Measurements from ENCODE around the gene TRIM8. TPM values are rescaled to one million over a fixed set of nuclear protein-coding genes. Genes with fewer than 3 reads are reported as not detected.

TRIM8 gene
- total RNA-seq, 1 experiment from 2014 or later, result 36.3 TPM

GRCh38 chr10:102621443-102622325 is 22.6 kb upstream of the TRIM8 start:
- no peaks in the 10 kb centered on the region for H3K27me3 Mint-ChIP-seq (ENCODE audit: low read depth)
- H3K4me3 Mint-ChIP-seq, result no peak overlapping the region
- TF ChIP-seq JUN (CRISPR knock-in tag; IDR thresholded peaks at IDR 0.05), result no peak
- no peak for TF ChIP-seq USF2 (CRISPR knock-in tag; IDR thresholded peaks at IDR 0.05)
- TF ChIP-seq ZNF232 (CRISPR knock-in tag; IDR thresholded peaks at IDR 0.05), result no peak
- TF ChIP-seq PRDM15 (CRISPR knock-in tag; IDR thresholded peaks at IDR 0.05), result no peak
- no peak for TF ChIP-seq ZNF425 (CRISPR knock-in tag; conservative IDR thresholded peaks at IDR 0.05)
- TF ChIP-seq TEAD1 (CRISPR knock-in tag; IDR thresholded peaks at IDR 0.05), result no peak
- TF ChIP-seq NFE2L1 (CRISPR knock-in tag; IDR thresholded peaks at IDR 0.05), result no peak
- no peak for TF ChIP-seq MLX (CRISPR knock-in tag; IDR thresholded peaks at IDR 0.05)
- no peak for TF ChIP-seq ZNF263 (CRISPR knock-in tag; IDR thresholded peaks at IDR 0.05; ENCODE audit: low read depth)
- TF ChIP-seq OVOL2 (CRISPR knock-in tag; IDR thresholded peaks at IDR 0.05; ENCODE audit: borderline replicate concordance), result no peak
- TF ChIP-seq ZBTB43 (CRISPR knock-in tag; IDR thresholded peaks at IDR 0.05), result no peak
- no peak for TF ChIP-seq JAZF1 (CRISPR knock-in tag; IDR thresholded peaks at IDR 0.05)
- no peak for TF ChIP-seq ESRRA (CRISPR knock-in tag; IDR thresholded peaks at IDR 0.05; ENCODE audit: borderline replicate concordance)
- no peak for TF ChIP-seq ZNF423 (CRISPR knock-in tag; IDR thresholded peaks at IDR 0.05)
- no peak for TF ChIP-seq FOXP4 (CRISPR knock-in tag; IDR thresholded peaks at IDR 0.05)
- no peak for TF ChIP-seq TCF7 (CRISPR knock-in tag; IDR thresholded peaks at IDR 0.05; ENCODE audit: low read depth)
- H3K4me1 Mint-ChIP-seq, result peaks cover 26% of the 10 kb centered on the region
- no peak for ATAC-seq
- ChIA-PET CTCF (interaction anchor here (1.4 to 2.1 kb wide), 6 partner anchors 8 to 118 kb away, joined by 3 to 7 read pairs (median 4); partner anchors contain the start of gene SUFU), POLR2A (no interaction called here)
- no peaks in the 10 kb centered on the region for H3K9me3 Mint-ChIP-seq
- peak overlapping the region; percentile 78; the same call in 1 of the 2 replicates for H3K27ac Mint-ChIP-seq
- DNase-seq (ENCODE audit: low spot score), result no peak
- H3K36me3 Mint-ChIP-seq, result no peaks in the 10 kb centered on the region; the same call in 1 of the 2 replicates

Data from WTC11 (cell line).